Vagina (tissue), 2 donors: Measurements from ENCODE around the gene FBXO34. TPM values are rescaled to one million over a fixed set of nuclear protein-coding genes. Genes with fewer than 3 reads are reported as not detected.
A peak's percentile ranks its signal among the peaks of the same experiment; 100 is the strongest.

Source experiments
- DNase-seq, 2 donors: peaks; one replicate each; pipeline ENCODE4 v3.0.0-alpha.2; 2017; ENCODE audit errors: extremely low spot score in 2 of 2
- H3K27ac ChIP-seq: fragments of 200-600 bp; sonication (generic); one replicate; pipeline ENCODE4 v1.5.1; 2019
- H3K27me3 ChIP-seq: fragments of 200-600 bp; sonication (generic); one replicate; pipeline ENCODE4 v1.5.1; 2019
- H3K36me3 ChIP-seq, 2 donors: fragments of 200-600 bp; sonication (generic); one replicate each; pipeline ENCODE4 v1.5.1; 2017 to 2019
- H3K4me1 ChIP-seq: fragments of 200-600 bp; sonication (generic); one replicate; pipeline ENCODE4 v1.5.1; 2019
- H3K4me3 ChIP-seq, 2 donors: fragments of 200-600 bp; sonication (generic); 1 replicate in 1 of 2; 2 replicates in 1 of 2; pipeline ENCODE4 v1.5.1; 2016 to 2019
- H3K9me3 ChIP-seq: fragments of 200-600 bp; sonication (generic); one replicate; pipeline ENCODE4 v1.5.1; 2019
- POLR2A ChIP-seq, 2 donors: fragments of 450-650 bp; IDR thresholded peaks; one replicate each; pipeline ENCODE4 v1.6.1; 2017; ENCODE audit warnings: antibody characterized with exemption in 2 of 2, mild to moderate bottlenecking in 2 of 2, moderate library complexity in 2 of 2
- POLR2AphosphoS5 ChIP-seq, 2 donors: sonication (generic); formaldehyde crosslinking; IDR thresholded peaks; one replicate each; pipeline ENCODE4 v1.9.0; 2017; ENCODE audit warnings: antibody characterized with exemption in 2 of 2, mild to moderate bottlenecking in 2 of 2, low read depth in 1 of 2; ENCODE audit not compliant: insufficient read depth in 1 of 2
- intact Hi-C: fragments of 100-400 bp; cut with DNase I; formaldehyde crosslinking; loops from one replicate; pipeline ENCODE4 v1.15.1; 2023
- total RNA-seq: library from RNA; depleted of rRNA; stranded (reverse); fragments of >200 nt; gene quantifications from one replicate; pipeline ENCODE4 v1.2.3, GENCODE V29; 2016
- TF ChIP-seq, protein P1 (sequence below), 3 experiments: fragments of 450-650 bp in 2 of 3; fragments of 200-600 bp in 1 of 3; sonication (generic) in 1 of 3; IDR thresholded peaks; one replicate each; pipeline ENCODE4 v1.5.1; 2017 to 2019; ENCODE audit warnings: antibody characterized with exemption in 3 of 3, mild to moderate bottlenecking in 2 of 3, moderate library complexity in 2 of 3

Gene FBXO34
- total RNA-seq, 1 donor from 2014 or later: 24.6 TPM

DNA sequence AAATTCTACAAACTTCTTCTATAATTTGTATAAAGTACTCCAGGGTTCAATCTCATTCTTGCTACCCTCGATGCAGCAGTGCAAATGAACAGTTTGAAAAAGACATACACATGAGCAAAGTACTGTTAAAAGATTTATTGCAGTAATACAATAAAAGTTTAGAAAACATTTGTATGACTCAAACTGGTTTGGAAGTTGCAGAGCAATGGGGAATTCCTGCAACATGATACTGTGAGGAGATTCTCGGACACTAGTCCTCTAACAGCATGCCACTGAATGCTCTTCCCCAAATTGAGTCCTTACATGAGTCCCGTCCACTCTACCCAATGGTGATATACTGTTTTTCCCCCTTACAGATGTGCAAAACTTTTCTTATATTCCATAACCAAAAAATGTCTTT is 95.0 kb downstream of the FBXO34 start:
- DNase-seq: no peak
- Histone ChIP-seq H3K4me3 (no peak overlapping the region), H3K27ac (peak overlapping the region; percentile 39), H3K36me3 (peaks cover 0 to 25% of the 10 kb centered on the region in 2 donors), H3K9me3 (no peaks in the 10 kb centered on the region), H3K27me3 (no peaks in the 10 kb centered on the region), H3K4me1 (peaks cover 22% of the 10 kb centered on the region)
- intact Hi-C loops: no loop called here
- no peak for TF ChIP-seq POLR2AphosphoS5 (IDR thresholded peaks at IDR 0.05; ENCODE audit: insufficient read depth in 1 of 2, low read depth in 1 of 2)
- TF ChIP-seq POLR2A (IDR thresholded peaks at IDR 0.05): no peak
- TF ChIP-seq, protein P1, sequence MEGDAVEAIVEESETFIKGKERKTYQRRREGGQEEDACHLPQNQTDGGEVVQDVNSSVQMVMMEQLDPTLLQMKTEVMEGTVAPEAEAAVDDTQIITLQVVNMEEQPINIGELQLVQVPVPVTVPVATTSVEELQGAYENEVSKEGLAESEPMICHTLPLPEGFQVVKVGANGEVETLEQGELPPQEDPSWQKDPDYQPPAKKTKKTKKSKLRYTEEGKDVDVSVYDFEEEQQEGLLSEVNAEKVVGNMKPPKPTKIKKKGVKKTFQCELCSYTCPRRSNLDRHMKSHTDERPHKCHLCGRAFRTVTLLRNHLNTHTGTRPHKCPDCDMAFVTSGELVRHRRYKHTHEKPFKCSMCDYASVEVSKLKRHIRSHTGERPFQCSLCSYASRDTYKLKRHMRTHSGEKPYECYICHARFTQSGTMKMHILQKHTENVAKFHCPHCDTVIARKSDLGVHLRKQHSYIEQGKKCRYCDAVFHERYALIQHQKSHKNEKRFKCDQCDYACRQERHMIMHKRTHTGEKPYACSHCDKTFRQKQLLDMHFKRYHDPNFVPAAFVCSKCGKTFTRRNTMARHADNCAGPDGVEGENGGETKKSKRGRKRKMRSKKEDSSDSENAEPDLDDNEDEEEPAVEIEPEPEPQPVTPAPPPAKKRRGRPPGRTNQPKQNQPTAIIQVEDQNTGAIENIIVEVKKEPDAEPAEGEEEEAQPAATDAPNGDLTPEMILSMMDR (IDR thresholded peaks at IDR 0.05): no peak

DNA sequence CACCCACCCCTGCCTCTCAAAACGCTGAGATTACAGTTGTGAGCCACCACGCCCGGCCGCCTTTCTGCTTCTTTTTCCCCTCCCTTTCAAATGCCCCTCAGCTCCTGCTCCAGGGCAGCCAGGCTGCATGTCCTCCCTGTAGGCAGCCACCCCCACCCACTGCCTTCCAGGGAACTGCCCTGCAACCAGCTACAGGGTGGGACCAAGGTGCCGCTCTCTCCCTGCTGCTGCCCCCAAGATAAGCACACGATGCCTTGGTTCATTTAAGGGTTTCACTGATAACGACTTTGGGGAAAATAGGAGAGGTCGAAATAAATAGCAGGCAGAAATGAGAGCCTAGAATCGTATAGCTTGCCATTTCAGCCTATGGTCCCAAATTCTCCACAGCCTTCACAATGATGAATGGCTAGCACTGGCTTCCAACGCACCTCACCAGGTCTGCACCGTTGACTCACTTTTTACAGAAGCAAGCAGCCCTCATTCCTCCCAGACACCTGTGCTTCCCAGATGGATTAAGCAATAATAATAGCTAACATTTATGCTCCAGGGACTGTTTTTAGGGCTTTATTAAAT is 99.7 kb downstream of the FBXO34 start:
- no peak for TF ChIP-seq POLR2A (IDR thresholded peaks at IDR 0.05)
- TF ChIP-seq POLR2AphosphoS5 (IDR thresholded peaks at IDR 0.05; ENCODE audit: insufficient read depth in 1 of 2, low read depth in 1 of 2): no peak
- TF ChIP-seq, protein P1 (IDR thresholded peaks at IDR 0.05): no peak
- Histone ChIP-seq H3K36me3 (peaks cover 3 to 39% of the 10 kb centered on the region in 2 donors), H3K4me3 (no peak overlapping the region), H3K9me3 (no peaks in the 10 kb centered on the region), H3K4me1 (peaks cover 12% of the 10 kb centered on the region), H3K27me3 (no peaks in the 10 kb centered on the region), H3K27ac (no peak overlapping the region)
- no peak for DNase-seq
- intact Hi-C loops: no loop called here

DNA sequence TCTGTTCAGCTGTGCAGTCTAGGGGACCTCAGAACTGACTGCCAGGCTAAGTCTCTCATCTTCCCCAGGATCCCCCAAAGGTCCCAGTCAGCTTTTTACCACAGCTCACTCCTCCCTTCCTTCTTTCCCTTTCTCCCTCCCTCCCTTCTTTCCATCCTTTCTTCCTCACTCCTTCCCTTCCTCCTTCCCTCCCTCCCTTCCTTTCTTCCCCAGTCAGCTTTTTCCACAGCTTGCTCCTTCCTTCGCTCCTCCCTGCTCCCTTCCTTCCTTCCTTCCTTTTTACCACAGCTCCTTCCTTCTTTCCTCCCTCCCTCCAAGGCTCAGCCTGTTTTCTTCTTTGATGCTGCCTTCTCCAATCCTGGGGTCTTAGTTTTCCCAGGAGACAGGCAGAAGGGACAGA is 101.2 kb downstream of the FBXO34 start:
- H3K4me3 ChIP-seq: no peak overlapping the region
- intact Hi-C loops: no loop called here
- H3K9me3 ChIP-seq: no peaks in the 10 kb centered on the region
- no peaks in the 10 kb centered on the region for H3K27me3 ChIP-seq
- peaks cover 3 to 51% of the 10 kb centered on the region in 2 donors for H3K36me3 ChIP-seq
- H3K27ac ChIP-seq: no peak overlapping the region
- no peak for TF ChIP-seq POLR2A (IDR thresholded peaks at IDR 0.05)
- no peak for TF ChIP-seq POLR2AphosphoS5 (IDR thresholded peaks at IDR 0.05; ENCODE audit: insufficient read depth in 1 of 2, low read depth in 1 of 2)
- TF ChIP-seq, protein P1 (IDR thresholded peaks at IDR 0.05): no peak
- peaks cover under 1% of the 10 kb centered on the region for H3K4me1 ChIP-seq
- no peak for DNase-seq

DNA sequence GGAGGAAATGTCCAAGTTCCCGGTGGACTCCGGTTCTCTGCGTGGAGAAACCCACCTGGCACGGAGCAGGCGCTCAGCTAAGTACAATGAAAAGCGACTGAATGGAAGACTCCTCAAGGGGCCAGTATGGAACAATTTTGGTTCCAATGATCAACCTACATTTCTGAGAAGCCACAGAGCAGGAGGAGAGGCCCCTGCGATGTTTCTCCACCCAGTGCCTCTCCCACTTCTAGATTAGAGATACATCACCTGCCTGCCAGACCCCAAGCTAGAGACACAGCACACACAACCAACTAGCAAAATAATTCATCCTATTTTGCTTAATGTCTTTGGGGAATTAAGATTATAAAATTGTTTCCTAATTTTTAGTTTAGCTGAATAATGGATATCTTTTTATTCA is 101.6 kb downstream of the FBXO34 start:
- intact Hi-C loops: no loop called here
- Histone ChIP-seq H3K36me3 (peaks cover 3 to 49% of the 10 kb centered on the region in 2 donors), H3K4me1 (no peaks in the 10 kb centered on the region), H3K27ac (no peak overlapping the region), H3K27me3 (no peaks in the 10 kb centered on the region), H3K4me3 (no peak overlapping the region), H3K9me3 (no peaks in the 10 kb centered on the region)
- TF ChIP-seq POLR2AphosphoS5 (IDR thresholded peaks at IDR 0.05; ENCODE audit: insufficient read depth in 1 of 2, low read depth in 1 of 2) (no peak), POLR2A (IDR thresholded peaks at IDR 0.05) (no peak)
- TF ChIP-seq, protein P1 (IDR thresholded peaks at IDR 0.05): no peak
- no peak for DNase-seq
